OCI-LY1 (cell line): Measurements from ENCODE around the gene CSNK2A3.

Source experiments
- CTCF ChIP-seq: fragments of 200-600 bp; sonication (generic), shearing (Covaris generic); IDR thresholded peaks from 2 replicates; pipeline ENCODE4 v1.5.1; 2017; ENCODE audit warnings: mild to moderate bottlenecking, antibody characterized with exemption, low read length, moderate library complexity, mixed read lengths
- EZH2 ChIP-seq: fragments of 200-600 bp; sonication (generic), shearing (Covaris generic); IDR thresholded peaks from 2 replicates; pipeline ENCODE4 v1.8.0; 2017; ENCODE audit warnings: borderline replicate concordance, mixed run types, mild to moderate bottlenecking, antibody characterized with exemption, low read length, moderate library complexity, mixed read lengths

- no peak for TF ChIP-seq EZH2
- no peak for TF ChIP-seq CTCF
These were observed 3.8 kb upstream of the CSNK2A3 start for GRCh38 chr11:11356842-11357241.
